NB4 (cell line): ENCODE results near the gene BBS9.

Experiments
- CTCF ChIP-seq: IDR thresholded peaks from one replicate; pipeline ENCODE4 v1.5.1; 2012; ENCODE audit warnings: low read depth, low read length
- MAX ChIP-seq: IDR thresholded peaks from 2 replicates; pipeline ENCODE4 v1.6.1; 2011; ENCODE audit warnings: low read depth, low read length
- MYC ChIP-seq: IDR thresholded peaks from 2 replicates; pipeline ENCODE4 v1.6.1; 2011; ENCODE audit warnings: low read depth, low read length
- POLR2A ChIP-seq: IDR thresholded peaks from 2 replicates; pipeline ENCODE4 v1.6.1; 2011; ENCODE audit warnings: mild to moderate bottlenecking; ENCODE audit not compliant: insufficient read length; ENCODE audit errors: extremely low read depth

- no peak for TF ChIP-seq CTCF
- TF ChIP-seq MAX: no peak
- TF ChIP-seq POLR2A: no peak
- no peak for TF ChIP-seq MYC
Measured at GRCh38 chr7:33157311-33157710, 27.9 kb downstream of the BBS9 start.
